ENCODE measurements around the gene PROCA1. TPM values are rescaled to one million over a fixed set of nuclear protein-coding genes. Genes with fewer than 3 reads are reported as not detected.
A peak's percentile ranks its signal among the peaks of the same experiment; 100 is the strongest.

Gene PROCA1
- total and polyA plus RNA-seq, 9 of the 15 experiments (the other 6 are each of a cell fraction or from before 2014, with no cell fraction given) = 0.78 to 16.2 (median 5.6) TPM

DNA sequence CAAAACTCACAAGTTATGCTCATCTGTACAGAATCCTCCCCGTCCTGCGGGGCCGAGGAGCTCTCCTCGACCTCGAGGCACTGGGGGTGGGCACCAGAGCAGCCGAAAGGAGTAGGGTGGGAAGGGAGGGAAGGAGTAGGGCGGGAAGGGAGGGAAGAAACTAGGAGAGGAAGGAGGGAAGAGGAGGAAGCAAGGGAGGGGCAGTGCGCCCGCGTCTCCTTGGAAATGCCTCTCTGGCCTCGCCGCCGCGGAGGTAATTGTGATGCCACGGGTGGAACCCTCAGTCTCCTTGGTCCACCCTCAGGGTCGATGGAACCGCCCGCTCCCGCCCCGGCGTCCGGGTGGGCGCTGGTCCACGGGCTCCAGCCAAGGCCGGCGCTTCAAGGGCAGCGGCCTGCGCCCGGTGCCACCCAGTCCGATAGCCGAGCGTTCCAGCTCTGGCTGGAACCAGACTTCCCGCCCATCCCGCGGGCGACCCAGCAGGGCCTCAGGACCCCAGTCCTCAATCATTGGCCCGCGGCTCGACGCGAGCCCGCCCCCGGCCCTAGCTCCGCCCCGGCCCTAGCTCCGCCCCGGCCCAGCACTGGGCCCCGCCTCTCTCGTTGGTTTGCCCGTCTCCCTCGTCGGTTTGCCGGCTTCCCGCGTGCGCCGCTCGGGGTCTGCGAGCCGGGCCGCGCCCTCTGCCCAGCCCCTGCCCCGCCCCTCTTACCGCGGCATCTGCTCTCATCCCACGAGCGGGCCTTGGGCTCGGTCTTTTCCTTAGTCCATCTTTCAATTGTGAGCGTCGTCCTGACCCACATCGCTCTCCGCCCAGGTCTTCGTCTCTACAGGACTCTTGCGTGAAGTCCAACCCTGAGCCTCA, 596 bp downstream of the PROCA1 start:
- intact Hi-C loops (cut with micrococcal nuclease) = loop anchor here (1.0 to 2.0 kb wide), 2 partner anchors 8 to 64 kb away; partner anchors contain the start of gene RPL23A
- TF ChIP-seq ZNF23 (CRISPR knock-in tag; IDR thresholded peaks at IDR 0.05) = no peak
- peak; percentile 4 for TF ChIP-seq FOS (IDR thresholded peaks at IDR 0.05; ENCODE audit: extremely low read depth, insufficient read length)
- TF ChIP-seq PCBP2 (IDR thresholded peaks at IDR 0.05; ENCODE audit: low read depth, low read length, poor library complexity, severe bottlenecking) = no peak
- no peak for TF ChIP-seq ZNF561 (CRISPR knock-in tag; conservative IDR thresholded peaks at IDR 0.05)
- no peak for TF ChIP-seq ZBTB8A (IDR thresholded peaks at IDR 0.05; ENCODE audit: partially characterized antibody)
- peak; percentile 65 for TF ChIP-seq U2AF1 (optimal IDR thresholded peaks at IDR 0.05; ENCODE audit: low read depth, low read length)
- TF ChIP-seq ZHX1 (conservative IDR thresholded peaks at IDR 0.05; ENCODE audit: low read length) = 0 out of 2 replicates have a peak, but pooled peaks have one; percentile 29
- no peak for TF ChIP-seq ZBTB5 (IDR thresholded peaks at IDR 0.05)
- no peak for TF ChIP-seq DMBX1 (CRISPR knock-in tag; IDR thresholded peaks at IDR 0.05; ENCODE audit: borderline replicate concordance)
- TF ChIP-seq ZNF263 (CRISPR knock-in tag; IDR thresholded peaks at IDR 0.05; ENCODE audit: borderline replicate concordance) = peak; percentile 37; the same call in 1 of the 2 replicates
- no peak for TF ChIP-seq HOXB6 (CRISPR knock-in tag; IDR thresholded peaks at IDR 0.05; ENCODE audit: borderline replicate concordance)
- no peak for TF ChIP-seq HEY1 (CRISPR knock-in tag; IDR thresholded peaks at IDR 0.05; ENCODE audit: borderline replicate concordance)
- TF ChIP-seq ZNF586 (CRISPR knock-in tag; conservative IDR thresholded peaks at IDR 0.05) = no peak

More for the DNA sequence above, 596 bp downstream of the PROCA1 start:
- Histone ChIP-seq H3K36me3 (ENCODE audit: control insufficient read depth, insufficient read depth, low read length) (no peaks in the 10 kb centered on the region), H4K20me1 (replicated peaks; ENCODE audit: control insufficient read depth, insufficient read depth, low read length) (no peaks in the 10 kb centered on the region), H3K9me1 (ENCODE audit: control insufficient read depth, insufficient read depth, low read length) (no peaks in the 10 kb centered on the region), H3K79me2 (ENCODE audit: control insufficient read depth, insufficient read depth, low read length) (peaks cover 13% of the 10 kb centered on the region), H3K27ac (ENCODE audit: extremely low read depth, low read depth, low read length) (peak overlapping the region; percentile 88), H3K4me3 (peak overlapping the region; percentile 71), H3K9ac (ENCODE audit: insufficient read depth in 1 of 2, low read depth in 2 of 2, low read length in 2 of 2) (peak overlapping the region; percentile 79 to 93), H3K4me1 (replicated peaks in 1 of 2; ENCODE audit: control insufficient read depth in 2 of 2, insufficient read depth in 2 of 2, low read length in 2 of 2) (peaks cover 16 to 34% of the 10 kb centered on the region in 2 experiments), H3K9me3 (replicated peaks; ENCODE audit: control insufficient read depth, insufficient read depth, low read depth, low read length) (0 out of 2 replicates have a peak, but pooled peaks cover 2% of the 10 kb centered on the region), H3K27me3 (ENCODE audit: control insufficient read depth in 2 of 2, insufficient read depth in 2 of 2, low read length in 2 of 2) (0 out of 5 replicates have a peak, but pooled peaks cover 0 to 11% of the 10 kb centered on the region in 2 experiments), H2AFZ (ENCODE audit: low read depth, low read length) (peak overlapping the region; percentile 85), H3K4me2 (ENCODE audit: insufficient read depth, low read length) (peak overlapping the region; percentile 99)
- ATAC-seq (peak; percentile 93), FAIRE-seq (peak; percentile 69), DNase-seq (ENCODE audit: extremely low read depth in 1 of 4, low spot score in 3 of 4) (peak; percentile 96 to 98 (median 98))
- in situ Hi-C loops (cut with MboI) = no loop called here
- ChIA-PET CTCF (ENCODE audit: low intra/inter-chr PET ratio) (no interaction called here), POLR2A (interaction anchor here (0.6 to 8.7 kb wide), 23 partner anchors 8 to 171 kb away, joined by 3 to 133 read pairs (median 6); partner anchors contain the start of genes BLTP2, RPL23A, SDF2 and SUPT6H)
- no TSS peak for BruUV-seq (replicated peaks)
- WGBS (ENCODE audit: insufficient coverage, low coverage, missing lambda C conversion rate) = 2% methylated on average over 43 of the region's 74 CpGs
